DND-41 (cell line): ENCODE results near the gene HEATR1.

Experiments
- ATAC-seq: fragments of 200-7000 bp; cut with Tn5 transposase; 3 replicates; pipeline ENCODE4 v1.9.1; 2021; ENCODE audit warnings: low read depth; ENCODE audit not compliant: insufficient read depth
- DNase-seq: peaks from one replicate; pipeline ENCODE4 v3.0.0-alpha.2; 2020
- H2AFZ ChIP-seq: 2 replicates; pipeline ENCODE4 v1.6.0; 2012; ENCODE audit warnings: low read depth, low read length
- H3K27ac ChIP-seq: 2 replicates; pipeline ENCODE4 v1.5.1; 2012; ENCODE audit warnings: low read length, inconsistent platforms
- H3K27me3 ChIP-seq: fragments of 200-600 bp; sonication (generic); 2 replicates; pipeline ENCODE4 v1.6.0; 2012; ENCODE audit warnings: low read length, mild to moderate bottlenecking, inconsistent platforms; ENCODE audit not compliant: insufficient read depth, poor library complexity
- H3K36me3 ChIP-seq: 2 replicates; pipeline ENCODE4 v1.5.1; 2012; ENCODE audit warnings: low read length, inconsistent platforms; ENCODE audit not compliant: insufficient read depth
- H3K4me1 ChIP-seq: 2 replicates; pipeline ENCODE4 v1.5.1; 2012; ENCODE audit warnings: mild to moderate bottlenecking, low read length; ENCODE audit not compliant: insufficient read depth
- H3K4me2 ChIP-seq: 2 replicates; pipeline ENCODE4 v1.6.0; 2012; ENCODE audit warnings: mild to moderate bottlenecking, moderate library complexity, low read length, inconsistent platforms; ENCODE audit not compliant: insufficient read depth
- H3K4me3 ChIP-seq, 2 experiments: fragments of 200-600 bp in 1 of 2; shearing (Covaris generic) in 1 of 2; 2 replicates each; pipeline ENCODE4 v1.5.1; 2012 to 2016; ENCODE audit warnings: inconsistent platforms in 2 of 2, low read length in 2 of 2, mild to moderate bottlenecking in 2 of 2, low read depth in 1 of 2, moderate library complexity in 1 of 2
- H3K79me2 ChIP-seq: 2 replicates; pipeline ENCODE4 v1.6.0; 2012; ENCODE audit warnings: low read length, inconsistent platforms; ENCODE audit not compliant: insufficient read depth
- H3K9ac ChIP-seq: 2 replicates; pipeline ENCODE4 v1.6.0; 2012; ENCODE audit warnings: low read depth, mild to moderate bottlenecking, inconsistent platforms, low read length, moderate library complexity
- H3K9me3 ChIP-seq: 2 replicates; pipeline ENCODE4 v1.5.1; 2012; ENCODE audit warnings: low read length, moderate library complexity, mild to moderate bottlenecking, inconsistent platforms; ENCODE audit not compliant: insufficient read depth, severe bottlenecking
- H4K20me1 ChIP-seq: 2 replicates; pipeline ENCODE4 v1.6.0; 2012; ENCODE audit warnings: low read length; ENCODE audit not compliant: insufficient read depth
- EZH2 ChIP-seq: IDR thresholded peaks from 3 replicates; pipeline ENCODE4 v1.6.1; 2012; ENCODE audit warnings: borderline replicate concordance, low read depth, mild to moderate bottlenecking, moderate library complexity, low read length, inconsistent platforms; ENCODE audit not compliant: severe bottlenecking
- TF ChIP-seq, protein P1 (sequence below): IDR thresholded peaks from 2 replicates; pipeline ENCODE4 v1.5.1; 2012; ENCODE audit warnings: borderline replicate concordance, low read length, moderate library complexity, mild to moderate bottlenecking; ENCODE audit not compliant: poor library complexity, severe bottlenecking; ENCODE audit errors: extremely low read depth

Gene HEATR1

GRCh38 chr1:236568285-236568894, 35.9 kb downstream of the HEATR1 start:
- H4K20me1 ChIP-seq = no peaks in the 10 kb centered on the region
- no peak overlapping the region for H2AFZ ChIP-seq
- H3K27me3 ChIP-seq = no peaks in the 10 kb centered on the region
- no peaks in the 10 kb centered on the region for H3K4me1 ChIP-seq
- H3K4me2 ChIP-seq = no peak overlapping the region
- no peak for TF ChIP-seq EZH2
- TF ChIP-seq, protein P1, sequence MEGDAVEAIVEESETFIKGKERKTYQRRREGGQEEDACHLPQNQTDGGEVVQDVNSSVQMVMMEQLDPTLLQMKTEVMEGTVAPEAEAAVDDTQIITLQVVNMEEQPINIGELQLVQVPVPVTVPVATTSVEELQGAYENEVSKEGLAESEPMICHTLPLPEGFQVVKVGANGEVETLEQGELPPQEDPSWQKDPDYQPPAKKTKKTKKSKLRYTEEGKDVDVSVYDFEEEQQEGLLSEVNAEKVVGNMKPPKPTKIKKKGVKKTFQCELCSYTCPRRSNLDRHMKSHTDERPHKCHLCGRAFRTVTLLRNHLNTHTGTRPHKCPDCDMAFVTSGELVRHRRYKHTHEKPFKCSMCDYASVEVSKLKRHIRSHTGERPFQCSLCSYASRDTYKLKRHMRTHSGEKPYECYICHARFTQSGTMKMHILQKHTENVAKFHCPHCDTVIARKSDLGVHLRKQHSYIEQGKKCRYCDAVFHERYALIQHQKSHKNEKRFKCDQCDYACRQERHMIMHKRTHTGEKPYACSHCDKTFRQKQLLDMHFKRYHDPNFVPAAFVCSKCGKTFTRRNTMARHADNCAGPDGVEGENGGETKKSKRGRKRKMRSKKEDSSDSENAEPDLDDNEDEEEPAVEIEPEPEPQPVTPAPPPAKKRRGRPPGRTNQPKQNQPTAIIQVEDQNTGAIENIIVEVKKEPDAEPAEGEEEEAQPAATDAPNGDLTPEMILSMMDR = no peak
- no peak for ATAC-seq
- H3K27ac ChIP-seq = no peak overlapping the region
- no peak overlapping the region for H3K9ac ChIP-seq
- no peak for DNase-seq
- no peaks in the 10 kb centered on the region for H3K79me2 ChIP-seq
- H3K9me3 ChIP-seq = no peaks in the 10 kb centered on the region
- peaks cover 94% of the 10 kb centered on the region for H3K36me3 ChIP-seq
- no peak overlapping the region for H3K4me3 ChIP-seq

DNA sequence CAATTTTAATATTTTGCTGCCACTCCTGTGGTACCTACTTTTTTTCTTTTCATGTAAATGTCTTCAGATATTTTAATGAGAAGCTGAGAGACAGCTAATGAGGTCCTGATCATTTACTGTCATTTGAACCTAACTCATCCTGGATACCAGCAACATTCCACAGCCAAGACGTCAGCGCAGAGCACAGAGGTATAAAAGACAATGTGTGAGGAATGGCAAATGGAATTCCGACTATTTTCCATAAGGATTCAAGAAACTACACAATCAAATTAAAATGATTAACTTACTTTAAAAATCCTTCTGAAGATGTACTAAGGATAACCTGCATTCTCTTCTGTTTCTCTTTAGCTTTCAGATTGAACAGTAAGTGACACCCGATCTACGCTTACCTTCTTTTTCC, 38.8 kb downstream of the HEATR1 start:
- Histone ChIP-seq H3K4me3 (no peak overlapping the region), H3K27ac (no peak overlapping the region), H3K79me2 (no peaks in the 10 kb centered on the region), H3K9ac (no peak overlapping the region), H3K36me3 (peaks cover 93% of the 10 kb centered on the region), H4K20me1 (no peaks in the 10 kb centered on the region), H3K9me3 (no peaks in the 10 kb centered on the region), H3K27me3 (no peaks in the 10 kb centered on the region), H3K4me2 (no peak overlapping the region), H2AFZ (no peak overlapping the region), H3K4me1 (no peaks in the 10 kb centered on the region)
- DNase-seq = no peak
- no peak for ATAC-seq
- TF ChIP-seq, protein P1 = no peak
- TF ChIP-seq EZH2 = no peak

GRCh38 chr1:236561976-236562375, 42.3 kb downstream of the HEATR1 start:
- H3K9me3 ChIP-seq = no peaks in the 10 kb centered on the region
- no peak for TF ChIP-seq EZH2
- TF ChIP-seq, protein P1 = no peak
- H4K20me1 ChIP-seq = peaks cover 2% of the 10 kb centered on the region; the same call in 1 of the 2 replicates
- H3K4me2 ChIP-seq = no peak overlapping the region
- H2AFZ ChIP-seq = no peak overlapping the region
- H3K36me3 ChIP-seq = peaks cover 94% of the 10 kb centered on the region
- H3K27ac ChIP-seq = no peak overlapping the region
- no peaks in the 10 kb centered on the region for H3K4me1 ChIP-seq
- no peak overlapping the region for H3K4me3 ChIP-seq
- no peaks in the 10 kb centered on the region for H3K79me2 ChIP-seq
- H3K27me3 ChIP-seq = no peaks in the 10 kb centered on the region
- no peak overlapping the region for H3K9ac ChIP-seq
- DNase-seq (no peak), ATAC-seq (no peak)
